ENCODE measurements around the gene VEZT. TPM values are rescaled to one million over a fixed set of nuclear protein-coding genes. Genes with fewer than 3 reads are reported as not detected.

The VEZT gene
- total RNA-seq, 4 donors from 2014 or later = 101 to 186 (median 160) TPM

GRCh38 chr12:95343461-95344230, 126.0 kb downstream of the VEZT start:
- intact Hi-C loops (cut with DNase I) = no loop called here
- no peaks in the 10 kb centered on the region for H3K27me3 ChIP-seq
- TF ChIP-seq, protein P1, sequence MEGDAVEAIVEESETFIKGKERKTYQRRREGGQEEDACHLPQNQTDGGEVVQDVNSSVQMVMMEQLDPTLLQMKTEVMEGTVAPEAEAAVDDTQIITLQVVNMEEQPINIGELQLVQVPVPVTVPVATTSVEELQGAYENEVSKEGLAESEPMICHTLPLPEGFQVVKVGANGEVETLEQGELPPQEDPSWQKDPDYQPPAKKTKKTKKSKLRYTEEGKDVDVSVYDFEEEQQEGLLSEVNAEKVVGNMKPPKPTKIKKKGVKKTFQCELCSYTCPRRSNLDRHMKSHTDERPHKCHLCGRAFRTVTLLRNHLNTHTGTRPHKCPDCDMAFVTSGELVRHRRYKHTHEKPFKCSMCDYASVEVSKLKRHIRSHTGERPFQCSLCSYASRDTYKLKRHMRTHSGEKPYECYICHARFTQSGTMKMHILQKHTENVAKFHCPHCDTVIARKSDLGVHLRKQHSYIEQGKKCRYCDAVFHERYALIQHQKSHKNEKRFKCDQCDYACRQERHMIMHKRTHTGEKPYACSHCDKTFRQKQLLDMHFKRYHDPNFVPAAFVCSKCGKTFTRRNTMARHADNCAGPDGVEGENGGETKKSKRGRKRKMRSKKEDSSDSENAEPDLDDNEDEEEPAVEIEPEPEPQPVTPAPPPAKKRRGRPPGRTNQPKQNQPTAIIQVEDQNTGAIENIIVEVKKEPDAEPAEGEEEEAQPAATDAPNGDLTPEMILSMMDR (IDR thresholded peaks at IDR 0.05) = no peak
- no peak for TF ChIP-seq POLR2A (IDR thresholded peaks at IDR 0.05)
- H3K27ac ChIP-seq = no peak overlapping the region
- H3K9me3 ChIP-seq = no peaks in the 10 kb centered on the region
- H3K36me3 ChIP-seq = no peaks in the 10 kb centered on the region
- no peak overlapping the region for H3K4me3 ChIP-seq (replicated peaks in 1 of 3)
- H3K4me1 ChIP-seq = no peaks in the 10 kb centered on the region
- WGBS, 2 donors = 81 to 83% methylated on average over 6 of the region's 6 CpGs
- no peak for DNase-seq

- intact Hi-C loops (cut with DNase I) = no loop called here
- Histone ChIP-seq H3K4me1 (no peaks in the 10 kb centered on the region), H3K9me3 (no peaks in the 10 kb centered on the region), H3K36me3 (no peaks in the 10 kb centered on the region), H3K4me3 (replicated peaks in 1 of 3) (no peak overlapping the region), H3K27ac (no peak overlapping the region), H3K27me3 (no peaks in the 10 kb centered on the region)
- no peak for DNase-seq
- 83% methylated on average over 5 to 7 of the region's 7 CpGs for WGBS, 2 donors
- TF ChIP-seq, protein P1 (IDR thresholded peaks at IDR 0.05) = no peak
- TF ChIP-seq POLR2A (IDR thresholded peaks at IDR 0.05) = no peak
Measured at GRCh38 chr12:95349291-95349690, 131.7 kb downstream of the VEZT start.

DNA sequence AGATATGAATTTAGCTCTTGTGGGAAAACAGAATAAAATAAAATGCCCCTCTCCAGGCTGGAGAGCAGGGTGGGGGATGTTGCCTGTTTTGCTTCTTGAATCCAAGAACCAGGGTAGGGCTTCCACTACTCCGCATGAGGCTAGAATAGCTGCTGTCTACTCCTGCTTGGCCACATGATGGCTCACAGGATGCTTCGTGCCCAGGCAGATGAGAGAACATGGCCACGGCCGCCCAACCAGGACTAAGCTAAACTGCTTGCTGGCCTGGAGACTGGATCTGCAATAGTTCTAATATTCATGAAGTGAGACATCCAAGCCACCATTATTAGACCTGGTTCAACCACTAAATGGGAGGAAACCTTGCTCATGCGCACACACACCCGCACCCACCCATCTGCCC, 134.1 kb downstream of the VEZT start:
- TF ChIP-seq, protein P1 (IDR thresholded peaks at IDR 0.05) = no peak
- no peak for TF ChIP-seq POLR2A (IDR thresholded peaks at IDR 0.05)
- Histone ChIP-seq H3K4me3 (replicated peaks in 1 of 3) (no peak overlapping the region), H3K36me3 (no peaks in the 10 kb centered on the region), H3K27ac (no peak overlapping the region), H3K27me3 (no peaks in the 10 kb centered on the region), H3K4me1 (no peaks in the 10 kb centered on the region), H3K9me3 (no peaks in the 10 kb centered on the region)
- intact Hi-C loops (cut with DNase I) = no loop called here
- WGBS, 2 donors = 86 to 88% methylated on average over 6 of the region's 6 CpGs
- DNase-seq = no peak

MicroRNA genes within 50 kb of the gene (microRNA counts, 767-probe panel; counts per million panel counts)
- microRNA hsa-miR-331-3p = 2,895 to 5,360 counts per million in 2 donors
- 0 counts per million in 2 donors for microRNA hsa-miR-331-5p

Small RNA genes within 50 kb of the gene (microRNA-seq; reads per million reads assigned to microRNA genes)
- gene MIR331 = 79.4 reads per million, percentile 53 among the genes with 10 or more reads in this experiment
- not detected for gene MIR3685

Small RNA genes within 50 kb of the gene (small RNA-seq; reads per million reads assigned to genes)
- gene MIR331 = 0.94 reads per million, percentile 8 among the genes with 10 or more reads in this experiment
- gene MIR3685 = not detected
- gene RF00019 = not detected
- gene RNU6-808P = not detected

Other genes with a start within 250 kb of the VEZT start
- 100 to 1,000 TPM in 3 of 4 donors, 10 to 100 TPM in 1; 88.4 to 178 (median 136) TPM for gene NDUFA12, start 214.1 kb upstream of the VEZT start, total RNA-seq
- 100 to 1,000 TPM in 2 of 4 donors, 10 to 100 TPM in 2; 69.6 to 248 (median 103) TPM for gene NR2C1, start 144.2 kb upstream of the VEZT start, total RNA-seq
- gene FGD6, start 340 bp upstream of the VEZT start, total RNA-seq = 10 to 100 TPM; 27.1 to 33.7 (median 30.8) TPM

Measured in thyroid gland (tissue), 4 donors.